Endothelial cell of umbilical vein (primary cell): ENCODE data around the gene ZNF148. TPM values are rescaled to one million over a fixed set of nuclear protein-coding genes. Genes with fewer than 3 reads are reported as not detected.

Experiments
- BruUV-seq: library from RNA; stranded (reverse); fragments of 400-500 nt; replicated peaks from 2 replicates; lab custom pipeline; 2021; lab: Mats Ljungman, UMichigan
- CTCF ChIA-PET: fragments of 300-600, 350-600 bp; sonication (Branson Sonifier 250); formaldehyde crosslinking; loops from one replicate; lab custom pipeline; 2021; ENCODE audit warnings: antibody characterized with exemption, inconsistent platforms; lab: Charles Lee
- POLR2A ChIA-PET: fragments of 300-600, 350-600 bp; sonication (Branson Sonifier 250); formaldehyde crosslinking; loops from one replicate; lab custom pipeline; 2021; ENCODE audit warnings: antibody characterized with exemption, inconsistent platforms; lab: Charles Lee
- DNase-seq: peaks from one replicate; pipeline ENCODE4 v3.0.0-alpha.2; 2011; ENCODE audit warnings: low read depth, low spot score
- FAIRE-seq: peaks from 2 replicates; lab custom pipeline; 2011; peaks lifted over from hg19 to GRCh38; lab: Jason Lieb, UNC
- H2AFZ ChIP-seq: 2 replicates; pipeline ENCODE4 v1.6.0; 2012; ENCODE audit warnings: low read depth, low read length, control low read depth, inconsistent platforms
- H3K27ac ChIP-seq: 2 replicates; pipeline ENCODE4 v1.5.1; 2011; ENCODE audit warnings: low read depth, mild to moderate bottlenecking, control low read depth, low read length, moderate library complexity; ENCODE audit not compliant: insufficient read depth
- H3K27me3 ChIP-seq, 2 experiments: 2 replicates each; pipeline versions ENCODE4 v1.6.0 to v1.6.1; 2011; ENCODE audit warnings: low read length in 2 of 2, mixed read lengths in 1 of 2; ENCODE audit not compliant: control insufficient read depth in 2 of 2, insufficient read depth in 2 of 2
- H3K36me3 ChIP-seq, 2 experiments: 2 replicates in 1 of 2; 3 replicates in 1 of 2; pipeline ENCODE4 v1.5.1; 2011; ENCODE audit warnings: low read length in 2 of 2, mild to moderate bottlenecking in 1 of 2, moderate library complexity in 1 of 2; ENCODE audit not compliant: control insufficient read depth in 2 of 2, insufficient read depth in 2 of 2; ENCODE audit errors: extremely low read depth in 1 of 2
- H3K4me1 ChIP-seq: 3 replicates; pipeline ENCODE4 v1.5.1; 2011; ENCODE audit warnings: mild to moderate bottlenecking, low read length; ENCODE audit not compliant: control insufficient read depth, insufficient read depth; ENCODE audit errors: extremely low read depth
- H3K4me2 ChIP-seq: 2 replicates; pipeline ENCODE4 v1.6.1; 2011; ENCODE audit warnings: low read length, control low read depth, mixed read lengths; ENCODE audit not compliant: insufficient read depth
- H3K4me3 ChIP-seq, 3 experiments: fragments of 200-600 bp in 1 of 3; sonication (generic), shearing (Covaris generic) in 1 of 3; replicated peaks in 1 of 3; 2 replicates each; pipeline ENCODE4 v1.5.1; 2011 to 2016; ENCODE audit warnings: control low read depth in 3 of 3, low read length in 3 of 3, mild to moderate bottlenecking in 2 of 3, inconsistent platforms in 1 of 3, low read depth in 1 of 3, moderate library complexity in 1 of 3; ENCODE audit not compliant: insufficient read depth in 1 of 3
- H3K79me2 ChIP-seq: 2 replicates; pipeline ENCODE4 v1.6.0; 2012; ENCODE audit warnings: low read length, inconsistent platforms; ENCODE audit not compliant: control insufficient read depth, insufficient read depth
- H3K9ac ChIP-seq: replicated peaks from 2 replicates; pipeline ENCODE3; 2011; ENCODE audit warnings: low read length, control low read depth; ENCODE audit not compliant: insufficient read depth; ENCODE audit errors: extremely low read depth
- H3K9me1 ChIP-seq: replicated peaks from 3 replicates; pipeline ENCODE4 v1.6.0; 2011; ENCODE audit warnings: mild to moderate bottlenecking, low read length; ENCODE audit not compliant: control insufficient read depth, insufficient read depth; ENCODE audit errors: extremely low read depth
- H3K9me3 ChIP-seq: replicated peaks from 2 replicates; pipeline ENCODE4 v1.5.1; 2012; ENCODE audit warnings: low read length, inconsistent platforms; ENCODE audit not compliant: control insufficient read depth, insufficient read depth
- H4K20me1 ChIP-seq: replicated peaks from 2 replicates; pipeline ENCODE3; 2011; ENCODE audit warnings: mild to moderate bottlenecking, low read length; ENCODE audit not compliant: control insufficient read depth, insufficient read depth; ENCODE audit errors: extremely low read depth
- EZH2 ChIP-seq: IDR thresholded peaks from 2 replicates; pipeline ENCODE4 v1.6.1; 2012; ENCODE audit warnings: borderline replicate concordance, low read depth, mild to moderate bottlenecking, moderate library complexity, low read length, inconsistent platforms; ENCODE audit not compliant: severe bottlenecking
- FOS ChIP-seq: IDR thresholded peaks from 2 replicates; pipeline ENCODE4 v1.6.1; 2011; ENCODE audit warnings: mild to moderate bottlenecking, low read length, moderate library complexity, borderline replicate concordance; ENCODE audit not compliant: insufficient read depth
- GATA2 ChIP-seq: IDR thresholded peaks from 2 replicates; pipeline ENCODE4 v1.7.0; 2011; ENCODE audit warnings: low read depth, mild to moderate bottlenecking, moderate library complexity, mixed read lengths, low read length; ENCODE audit not compliant: insufficient read length, insufficient read depth
- JUN ChIP-seq: IDR thresholded peaks from 2 replicates; pipeline ENCODE4 v1.6.1; 2011; ENCODE audit warnings: borderline replicate concordance, low read depth; ENCODE audit not compliant: insufficient read length, insufficient read depth
- MYC ChIP-seq: IDR thresholded peaks from one replicate; pipeline ENCODE4 v1.6.1; 2011; ENCODE audit warnings: mild to moderate bottlenecking, low read depth, low read length
- POLR2A ChIP-seq: IDR thresholded peaks from 2 replicates; pipeline ENCODE4 v1.6.1; 2012; ENCODE audit warnings: low read depth, mild to moderate bottlenecking, control low read depth, low read length
- POLR2AphosphoS5 ChIP-seq: IDR thresholded peaks from 2 replicates; pipeline ENCODE4 v1.6.1; 2012; ENCODE audit warnings: low read depth, mild to moderate bottlenecking, control low read depth, low read length, moderate library complexity; ENCODE audit not compliant: insufficient read depth
- dilution Hi-C: fragments of 300-500 bp; cut with MboI; formaldehyde crosslinking; loops from one replicate; pipeline ENCODE4 v1.15.0; 2019; ENCODE audit warnings: low sequenced_read_pairs; ENCODE audit not compliant: extremely low pct_ligation_motif_present
- intact Hi-C: fragments of 100-400 bp; cut with micrococcal nuclease; formaldehyde crosslinking; loops from one replicate; pipeline ENCODE4 v1.10.0; 2022
- polyA plus RNA-seq, 4 experiments: library from polyadenylated mRNA; depleted of rRNA in 3 of 4; stranded (reverse) in 3 of 4; unstranded in 1 of 4; fragments of >200 nt; gene quantifications; 2 replicates each; pipeline versions ENCODE4 v1.2.1 to v1.2.3, GENCODE V29; 2011 to 2012; ENCODE audit warnings: missing spikeins in 1 of 4
- total RNA-seq: library from RNA; stranded (reverse); gene quantifications from 2 replicates; pipeline ENCODE4 v1.2.3, GENCODE V29; 2021
- TF ChIP-seq, protein P1 (sequence below), 2 donors: IDR thresholded peaks; 1 replicate in 1 of 2; 2 replicates in 1 of 2; pipeline ENCODE4 v1.5.1; 2011; ENCODE audit warnings: low read length in 2 of 2, mild to moderate bottlenecking in 2 of 2, moderate library complexity in 2 of 2, control low read depth in 1 of 2, inconsistent platforms in 1 of 2, low read depth in 1 of 2; ENCODE audit not compliant: insufficient read depth in 1 of 2; ENCODE audit errors: extremely low read depth in 1 of 2
- TF ChIP-seq, protein P2 (sequence below): IDR thresholded peaks from 2 replicates; pipeline ENCODE4 v1.6.1; 2011; ENCODE audit not compliant: insufficient read depth, insufficient read length

ZNF148 gene
- total and polyA plus RNA-seq, 2 donors (not counting 3 experiments of a cell fraction or from before 2014, with no cell fraction given) = 8.0 to 41.3 TPM

DNA sequence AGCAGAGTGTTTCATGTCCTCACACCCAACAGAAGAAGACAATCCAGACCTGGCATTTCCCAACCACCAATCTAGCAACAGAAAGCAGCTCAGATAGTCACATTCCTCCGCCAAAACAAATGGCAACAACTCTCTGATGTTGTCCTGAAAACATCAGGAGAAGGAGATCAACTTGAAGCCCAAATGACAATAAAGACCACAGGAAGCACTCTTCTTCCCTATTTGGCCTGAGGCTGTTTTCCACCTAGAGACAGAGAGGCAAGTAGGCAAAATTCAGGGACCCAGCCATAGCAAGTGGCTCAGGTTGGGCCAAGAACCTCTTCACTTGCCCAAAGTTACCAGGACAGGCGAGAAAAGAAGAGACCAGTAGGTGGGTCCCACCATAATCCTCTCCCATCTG lies 35.0 kb downstream of the ZNF148 start:
- POLR2A ChIA-PET = no interaction called here
- no TSS peak for BruUV-seq

More for the DNA sequence above, 35.0 kb downstream of the ZNF148 start:
- H3K4me3 ChIP-seq = no peak overlapping the region
- H3K36me3 ChIP-seq = no peaks in the 10 kb centered on the region
- no peak overlapping the region for H3K9ac ChIP-seq
- peaks cover 91% of the 10 kb centered on the region for H3K79me2 ChIP-seq
- FAIRE-seq = no peak
- H4K20me1 ChIP-seq = peaks cover 5% of the 10 kb centered on the region
- no peak overlapping the region for H3K27ac ChIP-seq
- no peak for TF ChIP-seq FOS
- TF ChIP-seq, protein P1, sequence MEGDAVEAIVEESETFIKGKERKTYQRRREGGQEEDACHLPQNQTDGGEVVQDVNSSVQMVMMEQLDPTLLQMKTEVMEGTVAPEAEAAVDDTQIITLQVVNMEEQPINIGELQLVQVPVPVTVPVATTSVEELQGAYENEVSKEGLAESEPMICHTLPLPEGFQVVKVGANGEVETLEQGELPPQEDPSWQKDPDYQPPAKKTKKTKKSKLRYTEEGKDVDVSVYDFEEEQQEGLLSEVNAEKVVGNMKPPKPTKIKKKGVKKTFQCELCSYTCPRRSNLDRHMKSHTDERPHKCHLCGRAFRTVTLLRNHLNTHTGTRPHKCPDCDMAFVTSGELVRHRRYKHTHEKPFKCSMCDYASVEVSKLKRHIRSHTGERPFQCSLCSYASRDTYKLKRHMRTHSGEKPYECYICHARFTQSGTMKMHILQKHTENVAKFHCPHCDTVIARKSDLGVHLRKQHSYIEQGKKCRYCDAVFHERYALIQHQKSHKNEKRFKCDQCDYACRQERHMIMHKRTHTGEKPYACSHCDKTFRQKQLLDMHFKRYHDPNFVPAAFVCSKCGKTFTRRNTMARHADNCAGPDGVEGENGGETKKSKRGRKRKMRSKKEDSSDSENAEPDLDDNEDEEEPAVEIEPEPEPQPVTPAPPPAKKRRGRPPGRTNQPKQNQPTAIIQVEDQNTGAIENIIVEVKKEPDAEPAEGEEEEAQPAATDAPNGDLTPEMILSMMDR (IDR thresholded peaks at IDR 0.05; ENCODE audit: extremely low read depth in 1 of 2, insufficient read depth in 1 of 2, low read depth in 1 of 2, low read length in 2 of 2) = no peak
- no peak for TF ChIP-seq MYC
- no peak for TF ChIP-seq GATA2
- TF ChIP-seq POLR2AphosphoS5 = no peak
- TF ChIP-seq EZH2 = no peak
- TF ChIP-seq, protein P2, sequence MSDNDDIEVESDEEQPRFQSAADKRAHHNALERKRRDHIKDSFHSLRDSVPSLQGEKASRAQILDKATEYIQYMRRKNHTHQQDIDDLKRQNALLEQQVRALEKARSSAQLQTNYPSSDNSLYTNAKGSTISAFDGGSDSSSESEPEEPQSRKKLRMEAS = no peak
- TF ChIP-seq POLR2A = no peak
- TF ChIP-seq JUN = no peak
- no peaks in the 10 kb centered on the region for H3K9me1 ChIP-seq
- no peak overlapping the region for H3K4me2 ChIP-seq
- intact Hi-C loops = no loop called here
- H3K4me1 ChIP-seq = peaks cover 14% of the 10 kb centered on the region
- no peaks in the 10 kb centered on the region for H3K27me3 ChIP-seq
- dilution Hi-C loops = no loop called here
- no peaks in the 10 kb centered on the region for H3K9me3 ChIP-seq
- CTCF ChIA-PET = no interaction called here
- H2AFZ ChIP-seq = no peak overlapping the region
- no peak for DNase-seq
